ENCODE data around the gene B3GNT8.
"Not testable (repeated sequence)": the region's sequence is repeated elsewhere in the genome, so short reads cannot be mapped to it uniquely, and the experiment has no call there.

The B3GNT8 gene

DNA sequence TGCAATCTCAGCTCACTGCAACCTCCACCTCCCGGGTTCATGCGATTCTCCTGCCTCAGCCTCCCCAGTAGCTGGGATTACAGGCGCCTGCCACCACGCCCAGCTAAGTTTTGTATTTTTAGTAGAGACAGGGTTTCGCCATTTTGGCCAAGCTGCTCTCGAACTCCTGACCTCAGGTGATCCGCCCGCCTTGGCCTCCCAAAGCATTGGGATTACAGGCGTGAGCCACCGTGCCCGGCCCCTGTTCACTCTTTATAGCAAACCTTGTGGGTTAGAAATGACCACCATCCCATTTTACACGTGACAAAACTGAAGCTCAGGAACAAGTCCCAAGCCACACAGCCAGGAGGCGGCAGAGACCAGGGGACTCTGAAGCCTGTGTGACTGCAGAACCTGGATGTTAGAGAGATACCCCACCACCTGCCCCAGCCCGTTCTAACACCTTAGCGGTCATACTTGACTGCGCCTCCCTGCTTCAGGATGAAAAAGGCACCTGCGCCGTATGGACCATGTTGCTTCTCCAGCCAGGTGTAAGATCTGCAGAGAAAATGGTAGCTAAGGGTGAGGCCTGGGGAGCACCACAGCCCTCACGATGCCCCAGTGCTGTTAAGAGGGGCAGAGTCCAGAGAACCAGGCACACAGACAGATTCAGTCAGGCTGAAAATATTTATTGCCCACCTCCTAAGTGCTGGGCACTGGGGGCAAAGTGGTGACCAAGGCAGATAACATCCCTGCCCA, 8.9 kb upstream of the B3GNT8 start:
- no peak for DNase-seq

DNA sequence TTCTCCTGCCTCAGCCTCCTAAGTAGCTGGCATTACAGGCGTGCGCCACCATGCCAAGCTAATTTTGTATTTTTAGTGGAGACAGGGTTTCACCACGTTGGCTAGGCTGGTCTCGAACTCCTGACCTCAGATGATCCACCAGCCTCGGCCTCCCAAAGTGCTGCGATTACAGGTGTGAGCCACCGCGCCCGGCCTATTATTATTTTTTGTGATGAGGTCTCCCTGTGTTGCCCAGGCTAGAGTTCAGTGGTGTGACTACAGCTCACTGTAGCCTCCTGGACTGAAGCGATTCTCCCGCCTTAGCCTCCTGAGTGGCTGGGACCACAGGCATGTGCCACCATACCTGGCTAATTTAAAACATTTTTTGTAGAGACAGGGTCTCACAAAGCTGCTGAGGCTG, 8.2 kb upstream of the B3GNT8 start:
- DNase-seq: not testable (repeated sequence)

DNA sequence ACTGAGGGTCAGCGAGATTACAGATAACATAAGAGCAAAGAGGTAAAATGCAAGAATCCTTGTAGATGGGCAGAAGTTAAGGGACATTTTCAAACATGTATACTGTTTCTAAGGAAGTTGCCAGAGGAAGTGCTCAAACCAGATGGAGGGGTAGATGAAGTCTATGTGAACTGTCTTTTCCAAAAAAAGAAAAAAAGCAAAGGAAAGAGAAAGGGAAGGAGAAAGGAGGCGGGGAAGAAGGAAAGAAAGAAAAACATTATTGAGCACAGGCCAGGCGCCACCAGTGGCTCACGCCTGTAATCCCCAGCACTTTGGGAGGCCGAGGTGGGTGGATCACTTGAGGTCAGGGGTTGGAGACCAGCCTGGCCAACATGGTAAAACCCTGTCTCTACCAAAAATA, 7.3 kb upstream of the B3GNT8 start:
- no peak for DNase-seq

DNA sequence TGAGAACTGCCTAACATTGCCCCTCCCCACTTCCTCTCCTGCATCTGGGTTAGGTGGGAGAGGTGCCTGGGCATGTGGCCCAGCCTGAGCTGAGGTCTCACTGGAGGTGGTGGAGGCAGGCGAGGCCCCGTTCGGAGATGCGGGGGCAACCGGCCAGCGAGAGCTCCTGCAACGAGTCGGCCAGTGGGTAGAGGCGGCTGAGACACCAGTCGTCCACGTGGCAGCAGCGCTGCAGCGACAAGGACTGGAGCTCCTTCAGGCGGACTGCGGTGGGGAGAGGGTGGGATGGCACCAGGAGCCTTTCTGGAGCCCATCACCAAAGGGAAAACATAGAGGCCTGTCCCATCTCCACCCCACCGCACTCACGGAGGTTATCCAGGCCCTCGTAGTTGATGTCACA, 6.0 kb upstream of the B3GNT8 start:
- no peak for DNase-seq

DNA sequence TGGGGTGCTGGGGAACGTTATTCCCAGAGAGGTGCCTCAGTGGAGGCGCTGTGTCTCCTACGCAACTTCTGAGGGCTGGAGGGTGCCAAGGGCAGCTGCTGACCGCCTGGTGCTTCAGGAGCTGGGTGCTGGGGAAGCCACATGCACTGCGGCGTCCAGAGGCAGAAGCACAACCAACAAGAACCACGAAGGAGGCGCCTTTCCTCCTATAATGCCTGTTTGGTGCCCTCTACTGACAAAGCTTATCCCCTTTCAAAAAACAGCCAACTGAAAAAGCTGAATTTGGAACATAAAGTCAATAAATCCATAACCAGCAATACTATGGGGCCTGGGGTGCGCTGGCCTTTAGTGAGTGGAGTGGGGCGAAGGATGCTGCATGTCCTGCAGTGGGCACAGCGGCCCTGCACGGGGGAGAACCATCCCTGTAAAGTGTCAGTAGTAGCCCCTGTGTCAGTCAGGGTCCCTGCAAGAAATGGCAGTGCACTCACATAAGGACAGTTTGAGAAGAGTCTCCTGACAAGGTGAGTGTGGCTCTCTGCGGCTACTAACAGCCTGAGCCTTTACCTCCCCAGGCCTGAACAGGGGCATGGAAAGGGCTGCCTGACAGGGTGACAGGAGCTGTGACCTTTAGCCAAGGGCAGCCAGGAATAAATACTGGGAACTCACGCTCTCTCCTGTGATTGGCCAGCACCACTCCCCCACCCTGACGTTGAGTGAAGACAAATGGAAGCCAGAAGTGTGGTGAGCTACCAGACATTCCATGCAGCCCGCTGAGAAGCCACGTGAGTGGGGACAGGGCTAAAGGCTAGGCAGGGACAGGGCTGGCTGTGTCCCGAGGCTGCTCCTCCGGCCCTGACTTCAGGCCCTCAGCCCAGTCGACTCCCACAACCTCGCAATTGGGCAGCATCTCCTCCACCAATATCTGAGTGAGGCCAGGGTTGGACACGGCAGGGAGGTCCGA, 4.5 kb upstream of the B3GNT8 start:
- no peak for DNase-seq

DNA sequence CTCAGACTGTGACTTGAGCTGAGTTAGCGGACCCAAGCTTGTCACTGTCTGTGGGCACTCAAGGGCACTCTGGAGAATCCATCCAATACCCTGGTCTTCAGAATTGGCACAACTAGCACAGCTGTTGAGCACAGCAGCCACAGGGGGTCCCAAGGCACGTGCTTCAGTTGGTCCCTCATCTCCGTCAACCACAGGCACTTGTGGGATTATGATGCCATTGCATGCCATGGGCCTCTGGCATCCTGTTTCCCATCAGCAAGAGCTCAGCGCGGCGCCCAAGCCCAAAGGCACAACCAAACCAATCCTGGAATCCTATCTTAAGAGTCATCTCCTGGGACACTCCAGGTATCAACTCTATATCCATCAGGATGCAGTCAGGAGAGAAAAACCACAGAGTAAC, 3.7 kb upstream of the B3GNT8 start:
- DNase-seq: no peak

DNA sequence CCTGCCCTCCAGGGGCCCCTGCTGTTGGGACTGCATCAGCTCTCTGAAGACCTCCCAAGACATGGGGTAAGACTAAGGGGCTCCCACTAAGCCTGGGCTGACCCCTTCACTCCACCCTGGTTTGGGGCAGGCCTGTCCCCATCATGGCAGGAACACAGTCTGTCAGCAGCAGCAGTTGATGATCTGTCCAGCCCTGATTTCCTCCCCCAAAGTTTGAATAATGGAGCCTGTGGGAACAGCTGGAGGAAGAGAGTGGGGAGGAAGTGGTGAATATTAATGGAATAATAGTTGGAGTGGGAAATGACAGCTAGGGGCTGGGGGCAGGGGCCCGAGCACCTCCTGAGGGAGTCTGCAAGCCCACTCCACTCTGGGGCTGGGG, 1.3 kb upstream of the B3GNT8 start:
- no peak for DNase-seq

DNA sequence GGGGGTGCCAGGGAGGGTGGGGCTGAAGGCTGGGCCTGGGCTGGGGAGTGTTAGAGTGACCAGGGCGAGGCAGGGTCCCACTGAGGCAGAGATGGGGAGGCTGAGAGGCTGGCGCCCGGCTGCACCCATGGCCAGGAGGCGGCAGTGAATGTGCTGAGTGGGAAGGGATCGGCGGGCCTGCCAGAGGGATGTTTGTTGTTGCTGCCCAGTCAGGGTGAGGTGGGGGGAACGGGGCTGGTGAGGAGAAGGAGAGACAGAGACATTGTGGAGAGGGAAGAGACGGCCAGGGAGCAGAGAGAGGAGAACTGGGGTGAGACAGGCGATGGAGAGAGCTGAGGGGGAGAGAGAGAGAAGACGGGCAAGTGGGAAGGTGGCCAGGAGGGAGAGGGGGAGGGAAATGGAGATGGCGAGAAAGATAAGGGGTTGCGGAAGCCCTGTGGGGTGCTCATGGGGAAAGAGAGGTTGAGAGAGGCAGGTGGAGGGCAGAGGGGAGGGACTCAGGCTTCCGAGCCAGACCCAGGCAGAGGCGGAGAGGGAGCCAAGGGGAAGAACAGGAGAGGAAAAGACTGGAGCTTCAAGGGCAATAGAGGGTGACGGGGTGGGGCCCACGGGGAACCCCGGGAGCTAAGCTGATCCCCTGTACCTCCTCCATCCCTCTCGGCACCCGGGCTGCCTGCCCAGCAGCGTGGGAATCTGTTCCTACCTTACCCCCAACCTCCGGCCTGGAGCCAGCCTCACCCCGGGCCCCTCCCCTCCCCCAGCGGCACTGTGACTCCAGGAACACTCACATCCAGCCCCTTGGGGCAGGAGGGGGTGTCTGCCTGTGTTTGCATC, 690 bp upstream of the B3GNT8 start:
- no peak for DNase-seq

DNA sequence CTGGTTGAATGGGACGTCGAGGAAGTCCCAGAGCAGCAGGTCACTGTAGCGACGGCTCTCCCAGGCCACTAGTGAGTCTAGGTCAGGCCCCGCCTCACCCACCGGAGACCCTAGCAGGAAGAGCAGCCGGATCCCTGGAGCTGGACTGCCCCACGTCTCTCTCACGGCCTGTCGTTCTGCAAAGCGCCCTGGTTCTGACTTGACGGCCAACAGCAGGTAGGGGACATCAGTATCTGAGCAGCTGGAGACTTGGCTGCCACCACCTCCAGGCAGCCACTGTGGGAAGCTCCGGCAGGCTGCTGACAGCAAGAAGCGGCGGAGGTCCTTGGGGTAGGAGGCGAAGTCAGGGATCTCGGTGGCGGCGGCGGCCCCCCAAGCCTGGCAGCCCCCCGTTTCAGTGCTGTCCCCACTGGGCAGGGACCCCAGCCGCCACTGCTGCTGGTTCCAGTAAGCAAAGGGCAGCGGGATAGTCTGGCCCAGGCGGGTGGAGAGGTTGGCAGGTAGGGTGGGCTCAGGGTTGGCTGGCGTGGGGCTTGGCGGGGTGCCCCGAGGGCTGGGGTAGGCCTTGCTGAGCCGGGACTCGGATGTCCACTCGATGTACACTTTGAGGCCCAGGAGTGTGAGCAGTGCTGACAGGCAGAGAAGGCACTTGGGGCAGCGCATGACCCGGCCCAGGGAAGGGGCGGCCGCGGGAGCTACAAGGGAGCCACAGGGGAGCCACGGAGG, 895 bp downstream of the B3GNT8 start:
- no peak for DNase-seq

DNA sequence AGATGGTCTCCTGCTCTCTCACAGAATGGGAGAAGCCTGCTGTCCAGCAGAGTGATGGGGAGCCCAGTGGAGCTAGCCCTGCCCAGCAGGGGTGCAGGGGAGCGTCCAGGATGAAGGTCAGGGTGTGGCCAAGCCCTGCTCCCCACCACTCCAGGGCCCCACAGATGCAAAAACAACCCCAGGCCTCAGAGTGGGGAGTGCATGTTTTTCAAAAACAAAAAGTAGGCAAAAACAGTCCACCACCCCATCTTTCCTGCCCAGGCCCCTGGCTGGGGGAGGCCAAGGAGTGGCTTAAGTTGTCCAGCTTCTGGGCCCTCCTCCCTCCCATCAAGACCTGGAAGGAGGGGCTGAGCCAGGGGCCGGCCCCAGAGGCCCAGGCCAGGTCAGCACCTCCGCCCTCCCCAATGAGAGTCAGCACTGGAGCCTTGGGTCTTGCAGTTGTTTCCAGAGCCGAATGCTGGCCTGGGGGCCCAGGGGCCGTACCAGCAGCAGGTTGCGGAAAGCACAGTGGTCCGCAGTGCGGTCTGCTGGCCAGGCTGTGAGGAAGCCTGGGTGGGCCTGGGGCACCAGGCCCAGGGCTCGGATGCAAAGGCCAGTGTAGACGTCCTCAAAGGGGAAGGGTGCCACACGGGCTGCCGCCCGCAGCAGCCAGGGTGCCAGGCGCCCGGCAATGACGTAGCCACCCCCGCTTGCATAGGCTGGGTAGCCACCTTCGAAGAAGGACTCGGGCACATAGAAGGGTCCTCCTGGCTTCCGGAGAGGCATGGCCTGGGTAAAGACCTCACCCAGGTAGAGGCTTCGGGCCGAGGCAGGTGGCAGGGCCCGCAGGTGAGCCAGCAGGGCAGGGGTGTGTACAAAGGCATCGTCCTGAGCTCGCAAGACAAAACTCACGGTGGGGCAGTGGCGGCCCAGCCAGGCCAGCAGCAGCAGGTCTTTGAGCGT, 1.7 kb downstream of the B3GNT8 start:
- DNase-seq: no peak

DNA sequence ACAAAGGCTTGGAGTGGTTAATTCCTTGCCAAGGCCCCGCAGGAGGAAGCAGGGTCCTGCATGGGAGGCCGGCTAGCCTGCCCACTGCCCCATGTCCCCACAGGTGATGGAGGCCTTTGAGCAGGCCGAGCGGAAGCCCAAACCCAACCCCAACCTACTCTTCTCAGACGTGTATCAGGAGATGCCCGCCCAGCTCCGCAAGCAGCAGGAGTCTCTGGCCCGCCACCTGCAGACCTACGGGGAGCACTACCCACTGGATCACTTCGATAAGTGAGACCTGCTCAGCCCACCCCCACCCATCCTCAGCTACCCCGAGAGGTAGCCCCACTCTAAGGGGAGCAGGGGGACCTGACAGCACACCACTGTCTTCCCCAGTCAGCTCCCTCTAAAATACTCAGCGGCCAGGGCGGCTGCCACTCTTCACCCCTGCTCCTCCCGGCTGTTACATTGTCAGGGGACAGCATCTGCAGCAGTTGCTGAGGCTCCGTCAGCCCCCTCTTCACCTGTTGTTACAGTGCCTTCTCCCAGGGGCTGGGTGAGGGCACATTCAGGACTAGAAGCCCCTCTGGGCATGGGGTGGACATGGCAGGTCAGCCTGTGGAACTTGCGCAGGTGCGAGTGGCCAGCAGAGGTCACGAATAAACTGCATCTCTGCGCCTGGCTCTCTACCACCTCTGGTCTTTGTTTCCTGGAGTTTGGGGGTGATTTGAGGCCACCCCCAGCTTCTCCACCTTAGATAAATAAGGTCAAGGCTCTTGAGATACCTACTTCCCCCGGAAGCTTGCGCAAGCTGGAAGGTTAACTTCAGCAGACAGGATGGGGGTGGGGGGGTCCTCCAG, 2.6 kb downstream of the B3GNT8 start:
- DNase-seq: no peak

DNA sequence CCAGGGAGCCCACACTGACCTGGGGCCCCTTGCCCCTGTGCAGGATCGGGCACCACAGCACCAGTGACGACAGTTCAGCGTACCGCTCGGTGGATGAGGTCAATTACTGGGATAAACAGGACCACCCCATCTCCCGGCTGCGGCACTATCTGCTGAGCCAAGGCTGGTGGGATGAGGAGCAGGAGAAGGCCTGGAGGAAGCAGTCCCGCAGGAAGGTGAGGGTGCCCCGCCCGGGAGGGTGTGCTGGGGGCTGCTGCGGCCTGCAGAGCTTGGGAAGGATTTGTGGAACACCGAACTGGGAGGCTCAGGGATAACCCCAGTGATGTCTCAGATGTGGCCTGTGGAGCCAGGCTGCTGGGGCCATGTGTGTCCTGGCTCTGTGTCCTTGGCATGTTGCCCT, 4.2 kb downstream of the B3GNT8 start:
- no peak for DNase-seq

DNA sequence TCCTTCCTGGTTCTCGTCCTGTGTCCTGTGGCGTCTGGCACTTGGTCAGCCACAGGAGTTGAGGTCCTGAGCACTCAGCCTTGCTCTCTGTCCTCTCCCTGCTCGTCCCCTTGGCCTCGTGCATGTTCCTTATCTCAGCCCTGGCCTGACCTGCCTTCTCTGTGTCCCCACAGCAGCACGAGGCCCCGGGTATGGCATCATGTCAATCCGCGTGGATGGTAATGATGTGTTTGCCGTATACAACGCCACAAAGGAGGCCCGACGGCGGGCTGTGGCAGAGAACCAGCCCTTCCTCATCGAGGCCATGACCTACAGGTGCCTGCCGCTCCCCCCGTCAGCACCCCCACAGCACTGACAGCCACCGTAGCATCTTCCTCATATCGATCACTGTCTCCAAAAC, 4.7 kb downstream of the B3GNT8 start:
- no peak for DNase-seq

DNA sequence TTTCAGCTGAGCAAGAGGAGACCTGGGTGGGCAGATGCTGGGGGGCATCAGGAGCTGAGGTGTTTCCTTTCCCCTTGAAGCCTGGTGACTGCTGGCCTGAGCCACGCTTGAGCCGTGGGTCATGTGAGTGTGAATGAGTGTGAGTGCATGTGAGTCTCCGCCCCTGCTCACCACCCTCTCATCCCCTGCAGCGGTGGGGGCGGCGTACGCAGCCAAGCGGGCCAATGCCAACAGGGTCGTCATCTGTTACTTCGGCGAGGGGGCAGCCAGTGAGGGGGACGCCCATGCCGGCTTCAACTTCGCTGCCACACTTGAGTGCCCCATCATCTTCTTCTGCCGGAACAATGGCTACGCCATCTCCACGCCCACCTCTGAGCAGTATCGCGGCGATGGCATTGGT, 5.2 kb downstream of the B3GNT8 start:
- DNase-seq: no peak

DNA sequence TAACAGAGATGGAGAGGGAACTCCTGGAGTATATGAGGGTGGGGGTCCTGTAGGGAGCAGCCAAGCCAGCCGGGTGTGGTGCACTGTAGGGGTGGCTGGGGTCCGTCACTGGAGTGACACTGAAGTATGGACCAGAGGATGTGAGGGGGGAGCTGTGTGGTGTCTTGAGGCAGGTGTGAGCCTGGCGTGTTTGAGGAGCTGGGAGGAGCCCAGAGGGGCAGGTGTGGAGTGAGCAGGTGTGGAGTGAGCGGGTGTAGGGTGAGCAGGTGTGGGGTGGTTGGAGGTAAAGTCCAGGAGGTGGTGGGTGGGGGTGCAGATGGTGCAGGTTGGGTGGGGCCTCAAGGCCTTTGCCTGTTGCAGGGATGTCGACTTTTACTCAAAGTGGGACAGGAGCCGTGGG, 5.9 kb downstream of the B3GNT8 start:
- peak; percentile 86 for DNase-seq

DNA sequence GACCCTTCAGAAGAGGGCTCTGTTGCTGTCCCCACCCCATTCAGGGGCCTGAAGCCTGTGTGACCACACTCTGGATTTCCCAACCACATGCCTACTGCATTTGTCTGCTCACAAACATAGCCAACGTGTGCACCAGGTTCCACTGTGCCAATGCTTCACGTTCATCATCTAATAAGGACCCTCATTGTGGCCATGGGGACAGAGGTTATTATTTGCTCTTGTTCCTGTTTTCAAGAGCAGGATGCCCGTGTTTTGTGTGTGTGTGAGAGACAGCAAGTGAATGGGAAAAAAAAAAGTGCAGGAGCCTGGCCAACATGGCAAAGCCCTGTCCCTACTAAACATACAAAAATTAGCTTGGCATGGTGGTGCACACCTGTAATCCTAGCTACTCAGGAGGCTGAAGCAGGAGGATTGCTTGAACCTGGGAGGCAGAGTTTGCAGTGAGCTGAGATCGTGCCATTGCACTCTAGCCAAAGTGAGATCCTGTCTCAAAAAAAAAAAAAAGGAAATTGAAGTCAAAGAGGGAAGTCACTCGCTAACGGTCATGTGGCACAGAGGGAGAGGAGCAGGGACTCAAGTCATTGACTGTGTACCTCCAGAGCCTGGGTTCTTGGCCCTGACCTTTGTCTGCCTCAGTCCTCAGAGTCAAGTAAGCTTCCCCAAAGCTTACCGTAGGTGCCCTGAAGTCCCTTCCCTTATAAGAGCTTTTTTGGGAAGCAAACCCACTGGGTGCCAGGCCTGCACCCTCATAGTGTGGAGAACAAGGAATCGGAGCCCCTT, 6.9 kb downstream of the B3GNT8 start:
- no peak for DNase-seq

DNA sequence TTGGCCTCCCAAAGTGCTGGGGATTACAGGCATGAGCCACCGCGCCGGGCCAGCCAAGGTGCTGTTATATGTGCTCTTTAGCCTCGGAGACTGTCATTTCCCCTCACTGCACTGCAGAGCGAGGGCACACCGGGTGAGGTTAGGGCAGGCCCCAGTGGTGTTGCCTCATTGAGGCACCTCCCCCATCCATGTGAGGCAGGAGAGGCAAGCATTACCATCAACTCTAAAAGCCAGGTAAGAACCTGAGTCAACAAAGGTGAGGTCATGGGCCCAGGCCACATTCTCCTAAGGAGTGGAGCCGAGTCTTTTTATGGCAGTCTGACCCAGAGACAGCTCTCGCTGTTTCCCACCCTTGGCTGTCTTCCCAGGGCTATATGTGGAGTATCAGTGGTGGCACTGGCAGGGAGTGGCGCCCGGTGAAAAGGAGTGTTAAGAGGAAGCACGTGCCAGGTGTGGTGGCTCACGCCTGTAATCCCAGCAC, 10.9 kb downstream of the B3GNT8 start:
- DNase-seq: no peak

DNA sequence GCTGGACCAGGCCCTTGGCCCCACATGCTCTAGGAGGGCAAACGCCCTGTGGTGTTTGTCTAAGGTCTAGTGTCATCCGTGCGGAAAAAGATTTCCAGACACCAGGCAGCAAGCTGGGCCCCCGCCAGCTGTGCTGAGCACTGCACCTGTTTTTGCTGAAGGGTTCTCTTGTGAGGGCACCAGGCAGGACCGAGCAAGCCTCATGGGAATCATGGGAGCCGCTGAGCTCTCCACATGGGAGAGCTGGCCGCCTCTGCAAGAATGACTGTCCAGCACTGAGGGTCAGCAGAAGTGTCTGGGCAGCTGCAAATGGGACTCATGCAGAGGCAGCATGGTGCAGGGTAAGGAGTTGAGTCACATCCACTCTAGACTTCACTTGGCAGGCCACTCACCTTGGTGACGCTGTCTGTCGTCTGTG, 12.0 kb downstream of the B3GNT8 start:
- DNase-seq: peak; percentile 66

DNA sequence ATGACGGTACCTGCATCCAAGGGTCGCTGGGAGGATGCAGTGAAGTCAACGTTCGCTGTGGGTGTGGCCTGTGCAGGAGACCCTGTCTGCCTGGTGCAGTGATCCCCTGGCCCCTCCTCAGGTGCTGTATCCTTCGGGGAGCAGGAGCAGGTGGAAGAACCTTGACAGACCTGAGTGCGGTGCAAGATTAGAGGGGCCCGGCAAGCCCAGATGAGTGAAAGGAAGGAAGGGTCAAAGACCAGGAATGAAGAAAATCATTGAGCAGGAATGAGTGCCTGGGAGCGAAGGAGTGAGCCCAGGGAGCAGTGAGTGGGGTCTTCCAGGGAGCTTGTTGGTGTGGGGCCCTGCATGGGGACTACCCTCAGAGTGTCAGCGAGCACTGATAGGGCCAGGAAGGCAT, 12.7 kb downstream of the B3GNT8 start:
- no peak for DNase-seq

DNA sequence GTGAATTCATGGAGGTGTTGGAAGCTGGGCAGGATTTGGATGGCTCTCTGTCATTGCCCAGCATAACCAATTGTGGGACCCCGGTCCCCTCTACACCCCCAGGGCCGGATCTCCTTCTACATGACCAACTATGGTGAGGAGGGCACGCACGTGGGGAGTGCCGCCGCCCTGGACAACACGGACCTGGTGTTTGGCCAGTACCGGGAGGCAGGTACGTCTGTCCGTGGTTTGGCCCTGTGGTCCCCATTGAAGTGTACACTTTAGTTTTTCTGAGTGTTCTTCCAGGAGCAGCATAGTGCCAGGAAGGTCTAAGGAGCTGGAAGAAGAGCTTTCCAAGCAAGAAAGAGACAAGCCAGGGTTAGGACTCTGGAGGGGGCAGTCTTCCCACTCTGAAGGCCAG, 13.2 kb downstream of the B3GNT8 start:
- DNase-seq: no peak

Data from NCI-H187 treated with DMSO at 0.1 percent for 48 hours (cell line).